Parathyroid adenoma (tissue), 2 donors: ENCODE measurements around the gene TMEM88.

ENCODE experiments used
- H2AFZ ChIP-seq: fragments of 300-600 bp; sonication (generic); one replicate; pipeline ENCODE4 v1.7.0; 2017; ENCODE audit warnings: antibody characterized with exemption, mild to moderate bottlenecking
- H3K27ac ChIP-seq: fragments of 300-600 bp; sonication (generic); one replicate; pipeline ENCODE4 v1.7.0; 2017
- H3K27me3 ChIP-seq: fragments of 300-600 bp; sonication (generic); one replicate; pipeline ENCODE4 v1.7.0; 2017; ENCODE audit warnings: low read length; ENCODE audit not compliant: control insufficient read depth, insufficient read depth
- H3K36me3 ChIP-seq: fragments of 300-600 bp; sonication (generic); one replicate; pipeline ENCODE4 v1.7.0; 2017; ENCODE audit warnings: low read length; ENCODE audit not compliant: control insufficient read depth, insufficient read depth
- H3K4me1 ChIP-seq: fragments of 300-600 bp; sonication (generic); one replicate; pipeline ENCODE4 v1.7.0; 2017; ENCODE audit warnings: control low read depth
- H3K4me2 ChIP-seq: fragments of 300-600 bp; sonication (generic); one replicate; pipeline ENCODE4 v1.7.0; 2017; ENCODE audit warnings: low read length
- H3K4me3 ChIP-seq: fragments of 300-600 bp; sonication (generic); one replicate; pipeline ENCODE4 v1.7.0; 2017; ENCODE audit warnings: low read depth, low read length
- H3K79me2 ChIP-seq: fragments of 300-600 bp; sonication (generic); one replicate; pipeline ENCODE4 v1.7.0; 2017; ENCODE audit warnings: control low read depth
- H3K9ac ChIP-seq: fragments of 300-600 bp; sonication (generic); one replicate; pipeline ENCODE4 v1.7.0; 2017; ENCODE audit warnings: mild to moderate bottlenecking
- H3K9me3 ChIP-seq: fragments of 300-600 bp; sonication (generic); one replicate; pipeline ENCODE4 v1.7.0; 2017; ENCODE audit warnings: low read length; ENCODE audit not compliant: control insufficient read depth
- CTCF ChIP-seq: fragments of 300-600 bp; sonication (generic); IDR thresholded peaks from one replicate; pipeline ENCODE4 v1.7.0; 2017; ENCODE audit warnings: antibody characterized with exemption, mild to moderate bottlenecking
- donor health status: primary hyperparathyroidism.

Gene TMEM88

GRCh38 chr17:7880076-7880868, 25.4 kb downstream of the TMEM88 start:
- no peaks in the 10 kb centered on the region for H3K9me3 ChIP-seq
- no peaks in the 10 kb centered on the region for H3K79me2 ChIP-seq
- H3K27ac ChIP-seq = no peak overlapping the region
- no peaks in the 10 kb centered on the region for H3K36me3 ChIP-seq
- peaks cover 8% of the 10 kb centered on the region for H3K4me1 ChIP-seq
- no peak overlapping the region for H3K9ac ChIP-seq
- no peak for TF ChIP-seq CTCF
- no peak overlapping the region for H3K4me3 ChIP-seq
- H3K27me3 ChIP-seq = no peaks in the 10 kb centered on the region
- H2AFZ ChIP-seq = no peak overlapping the region
- no peak overlapping the region for H3K4me2 ChIP-seq

- H3K79me2 ChIP-seq = no peaks in the 10 kb centered on the region
- H3K27me3 ChIP-seq = no peaks in the 10 kb centered on the region
- no peak overlapping the region for H3K4me2 ChIP-seq
- no peaks in the 10 kb centered on the region for H3K9me3 ChIP-seq
- H2AFZ ChIP-seq = no peak overlapping the region
- no peak overlapping the region for H3K4me3 ChIP-seq
- H3K27ac ChIP-seq = peak overlapping the region; percentile 73
- peaks cover 8% of the 10 kb centered on the region for H3K4me1 ChIP-seq
- no peak for TF ChIP-seq CTCF
- H3K9ac ChIP-seq = no peak overlapping the region
- no peaks in the 10 kb centered on the region for H3K36me3 ChIP-seq
Measured at GRCh38 chr17:7881276-7882054, 26.6 kb downstream of the TMEM88 start.

- no peaks in the 10 kb centered on the region for H3K36me3 ChIP-seq
- H3K27me3 ChIP-seq = no peaks in the 10 kb centered on the region
- H3K9me3 ChIP-seq = no peaks in the 10 kb centered on the region
- TF ChIP-seq CTCF = no peak
- H3K4me2 ChIP-seq = no peak overlapping the region
- H3K27ac ChIP-seq = peak overlapping the region; percentile 73
- no peak overlapping the region for H3K4me3 ChIP-seq
- H3K79me2 ChIP-seq = no peaks in the 10 kb centered on the region
- no peak overlapping the region for H3K9ac ChIP-seq
- peak overlapping the region; percentile 7 for H2AFZ ChIP-seq
- H3K4me1 ChIP-seq = peaks cover 11% of the 10 kb centered on the region
Measured at GRCh38 chr17:7882068-7882467, 27.2 kb downstream of the TMEM88 start.

GRCh38 chr17:7882629-7883028, 27.8 kb downstream of the TMEM88 start:
- Histone ChIP-seq H3K9ac (no peak overlapping the region), H3K36me3 (no peaks in the 10 kb centered on the region), H3K4me2 (no peak overlapping the region), H3K9me3 (no peaks in the 10 kb centered on the region), H3K27me3 (no peaks in the 10 kb centered on the region), H3K79me2 (no peaks in the 10 kb centered on the region), H3K27ac (peak overlapping the region; percentile 73), H3K4me1 (peaks cover 12% of the 10 kb centered on the region), H2AFZ (no peak overlapping the region), H3K4me3 (no peak overlapping the region)
- TF ChIP-seq CTCF = no peak
